HepG2 (cell line): ENCODE results near the gene LOXL3. TPM values are rescaled to one million over a fixed set of nuclear protein-coding genes. Genes with fewer than 3 reads are reported as not detected.

Experiments
- CBX1 ChIP-seq: IDR thresholded peaks from one replicate; pipeline ENCODE4 v1.6.1; 2016; ENCODE audit warnings: antibody characterized with exemption, low read depth
- KIAA2018 ChIP-seq: sonication (generic); formaldehyde crosslinking; IDR thresholded peaks from 2 replicates; pipeline ENCODE4 v1.5.0; 2020; ENCODE audit warnings: mild to moderate bottlenecking, missing genetic modification reagents, borderline replicate concordance
- ZNF546 ChIP-seq: sonication (generic); formaldehyde crosslinking; conservative IDR thresholded peaks from 2 replicates; pipeline ENCODE4 v1.8.1; 2023; ENCODE audit warnings: mild to moderate bottlenecking, missing genetic modification reagents
- polyA plus RNA-seq, 8 experiments: library from polyadenylated mRNA; depleted of rRNA in 3 of 8; stranded (reverse) in 7 of 8; unstranded in 1 of 8; fragments of >200 nt; fragmentation: Illumina TruSeq in 4 of 8; extraction: Trizol in 4 of 8; gene quantifications; 2 replicates each; pipeline versions ENCODE4 v1.2.1 to v1.2.3, GENCODE V29; 2011 to 2016; ENCODE audit warnings: low read depth in 4 of 8, missing spikeins in 1 of 8, mixed read lengths in 1 of 8; ENCODE audit not compliant: insufficient read depth in 1 of 8
- total RNA-seq, 5 experiments: library from RNA; depleted of rRNA; stranded (reverse); fragments of >200 nt; fragmentation: Illumina TruSeq; extraction: Trizol; gene quantifications; 2 replicates each; pipeline ENCODE4 v1.2.3, GENCODE V29; 2016; ENCODE audit warnings: low read depth in 1 of 5

Gene LOXL3
- total and polyA plus RNA-seq, 2 of the 13 experiments (the other 11 are each of a cell fraction or from before 2014, with no cell fraction given): 0.55 to 6.5 TPM

GRCh38 chr2:74559912-74560311, 6.2 kb upstream of the LOXL3 start (continued):
- TF ChIP-seq CBX1 (no peak), KIAA2018 (CRISPR knock-in tag) (no peak), ZNF546 (CRISPR knock-in tag) (no peak)
